Esophagus muscularis mucosa (tissue), 4 donors: ENCODE measurements around the gene RAE1.

ENCODE experiments used
- EP300 ChIP-seq: sonication (generic); formaldehyde crosslinking; IDR thresholded peaks from one replicate; pipeline ENCODE4 v1.6.1; 2017; ENCODE audit warnings: antibody characterized with exemption
- POLR2A ChIP-seq: fragments of 450-650 bp; IDR thresholded peaks from one replicate; pipeline ENCODE4 v1.6.1; 2017; ENCODE audit warnings: antibody characterized with exemption, moderate library complexity, mild to moderate bottlenecking, low read depth
- POLR2AphosphoS5 ChIP-seq, 2 donors: sonication (generic); formaldehyde crosslinking; IDR thresholded peaks; one replicate each; pipeline ENCODE4 v1.6.1; 2017; ENCODE audit warnings: antibody characterized with exemption in 2 of 2
- TF ChIP-seq, protein P1 (sequence below), 3 experiments: fragments of 200-600 bp in 2 of 3; fragments of 450-650 bp in 1 of 3; sonication (generic) in 2 of 3; IDR thresholded peaks; one replicate each; pipeline ENCODE4 v1.5.1; 2017 to 2019; ENCODE audit warnings: antibody characterized with exemption in 3 of 3, mild to moderate bottlenecking in 2 of 3, moderate library complexity in 1 of 3

GRCh38 chr20:57398231-57398821, 47.3 kb downstream of the RAE1 start:
- TF ChIP-seq POLR2AphosphoS5 (IDR thresholded peaks at IDR 0.05) (peak in 1 of 2 donors; percentile 34), POLR2A (no peak), EP300 (no peak)
- TF ChIP-seq, protein P1, sequence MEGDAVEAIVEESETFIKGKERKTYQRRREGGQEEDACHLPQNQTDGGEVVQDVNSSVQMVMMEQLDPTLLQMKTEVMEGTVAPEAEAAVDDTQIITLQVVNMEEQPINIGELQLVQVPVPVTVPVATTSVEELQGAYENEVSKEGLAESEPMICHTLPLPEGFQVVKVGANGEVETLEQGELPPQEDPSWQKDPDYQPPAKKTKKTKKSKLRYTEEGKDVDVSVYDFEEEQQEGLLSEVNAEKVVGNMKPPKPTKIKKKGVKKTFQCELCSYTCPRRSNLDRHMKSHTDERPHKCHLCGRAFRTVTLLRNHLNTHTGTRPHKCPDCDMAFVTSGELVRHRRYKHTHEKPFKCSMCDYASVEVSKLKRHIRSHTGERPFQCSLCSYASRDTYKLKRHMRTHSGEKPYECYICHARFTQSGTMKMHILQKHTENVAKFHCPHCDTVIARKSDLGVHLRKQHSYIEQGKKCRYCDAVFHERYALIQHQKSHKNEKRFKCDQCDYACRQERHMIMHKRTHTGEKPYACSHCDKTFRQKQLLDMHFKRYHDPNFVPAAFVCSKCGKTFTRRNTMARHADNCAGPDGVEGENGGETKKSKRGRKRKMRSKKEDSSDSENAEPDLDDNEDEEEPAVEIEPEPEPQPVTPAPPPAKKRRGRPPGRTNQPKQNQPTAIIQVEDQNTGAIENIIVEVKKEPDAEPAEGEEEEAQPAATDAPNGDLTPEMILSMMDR (IDR thresholded peaks at IDR 0.05) = no peak
